Testis (tissue), 2 donors: ENCODE data around the gene BACH1.

Source experiments
- CTCF ChIP-seq, 3 experiments: fragments of 450-650 bp in 2 of 3; fragments of 200-600 bp in 1 of 3; sonication (generic) in 1 of 3; IDR thresholded peaks; one replicate each; pipeline ENCODE4 v1.5.1; 2016 to 2019; ENCODE audit warnings: antibody characterized with exemption in 3 of 3, mild to moderate bottlenecking in 2 of 3, moderate library complexity in 1 of 3
- POLR2A ChIP-seq: fragments of 450-650 bp; IDR thresholded peaks from one replicate; pipeline ENCODE4 v1.6.1; 2017; ENCODE audit warnings: antibody characterized with exemption, mild to moderate bottlenecking, moderate library complexity

- TF ChIP-seq CTCF (IDR thresholded peaks at IDR 0.05) (no peak), POLR2A (no peak)
These were observed 32.8 kb upstream of the BACH1 start for GRCh38 chr21:29265690-29266479.
